Suprapubic skin (tissue), 4 donors: ENCODE data around the gene PACS1. TPM values are rescaled to one million over a fixed set of nuclear protein-coding genes. Genes with fewer than 3 reads are reported as not detected.

Experiments
- DNase-seq, 2 donors: peaks; one replicate each; pipeline ENCODE4 v3.0.0-alpha.2; 2019; ENCODE audit warnings: low spot score in 2 of 2
- H3K27ac ChIP-seq: fragments of 200-600 bp; sonication (generic); one replicate; pipeline ENCODE4 v1.5.1; 2019
- H3K27me3 ChIP-seq: fragments of 200-600 bp; sonication (generic); one replicate; pipeline ENCODE4 v1.5.1; 2019
- H3K36me3 ChIP-seq: fragments of 200-600 bp; sonication (generic); one replicate; pipeline ENCODE4 v1.5.1; 2019
- H3K4me1 ChIP-seq: fragments of 200-600 bp; sonication (generic); one replicate; pipeline ENCODE4 v1.5.1; 2019
- H3K4me3 ChIP-seq: fragments of 200-600 bp; sonication (generic); one replicate; pipeline ENCODE4 v1.5.1; 2019; ENCODE audit warnings: mild to moderate bottlenecking
- H3K9me3 ChIP-seq: fragments of 200-600 bp; sonication (generic); one replicate; pipeline ENCODE4 v1.5.1; 2019
- CTCF ChIP-seq, 2 donors: fragments of 200-600 bp in 1 of 2; fragments of 450-650 bp in 1 of 2; sonication (generic) in 1 of 2; IDR thresholded peaks; one replicate each; pipeline ENCODE4 v1.5.1; 2016 to 2019; ENCODE audit warnings: antibody characterized with exemption in 2 of 2, mild to moderate bottlenecking in 1 of 2, moderate library complexity in 1 of 2
- EP300 ChIP-seq: sonication (generic); formaldehyde crosslinking; IDR thresholded peaks from one replicate; pipeline ENCODE4 v1.6.1; 2017; ENCODE audit warnings: antibody characterized with exemption
- POLR2A ChIP-seq, 2 donors: fragments of 450-650 bp; IDR thresholded peaks; one replicate each; pipeline ENCODE4 v1.6.1; 2017; ENCODE audit warnings: antibody characterized with exemption in 2 of 2, mild to moderate bottlenecking in 2 of 2, moderate library complexity in 2 of 2
- POLR2AphosphoS5 ChIP-seq, 3 donors: sonication (generic); formaldehyde crosslinking; IDR thresholded peaks; one replicate each; pipeline ENCODE4 v1.6.1; 2017; ENCODE audit warnings: antibody characterized with exemption in 3 of 3
- WGBS: methylation state at CpG from one replicate; pipeline ENCODE4 v1.1.5; 2018; 5-methylcytosine and 5-hydroxymethylcytosine counted together
- total RNA-seq, 4 donors: library from RNA; depleted of rRNA; stranded (reverse); fragments of >200 nt; gene quantifications; one replicate each; pipeline ENCODE4 v1.1.0, GENCODE V29; 2016

Gene PACS1
- total RNA-seq, 4 donors from 2014 or later, result 30.5 to 78.6 (median 41.8) TPM

- Histone ChIP-seq H3K4me3 (peak overlapping the region; percentile 86), H3K4me1 (peaks cover 41% of the 10 kb centered on the region), H3K27ac (peak overlapping the region; percentile 97), H3K36me3 (peaks cover 42% of the 10 kb centered on the region), H3K27me3 (no peaks in the 10 kb centered on the region), H3K9me3 (no peaks in the 10 kb centered on the region)
- peak in 1 of 3 donors; percentile 10 for TF ChIP-seq POLR2AphosphoS5 (IDR thresholded peaks at IDR 0.05)
- TF ChIP-seq EP300, result no peak
- TF ChIP-seq CTCF (IDR thresholded peaks at IDR 0.05), result peak in 1 of 2 donors; percentile 10
- TF ChIP-seq POLR2A (IDR thresholded peaks at IDR 0.05), result peak in 1 of 2 donors; percentile 41
- peak; percentile 93 to 94 for DNase-seq
- WGBS, result 0% methylated on average over 38 of the region's 61 CpGs
These were observed 197.5 kb downstream of the PACS1 start for GRCh38 chr11:66267379-66268243.

- peaks cover 42% of the 10 kb centered on the region for H3K36me3 ChIP-seq
- DNase-seq, result peak; percentile 100
- no peaks in the 10 kb centered on the region for H3K27me3 ChIP-seq
- no peaks in the 10 kb centered on the region for H3K9me3 ChIP-seq
- peak within 1 kb of the TSS; percentile 97 for H3K27ac ChIP-seq
- 0% methylated on average over 47 of the region's 64 CpGs for WGBS
- peaks cover 42% of the 10 kb centered on the region for H3K4me1 ChIP-seq
- peak in 1 of 3 donors; percentile 78 for TF ChIP-seq POLR2AphosphoS5 (IDR thresholded peaks at IDR 0.05)
- TF ChIP-seq POLR2A (IDR thresholded peaks at IDR 0.05), result peak in 1 of 2 donors; percentile 50
- no peak for TF ChIP-seq CTCF (IDR thresholded peaks at IDR 0.05)
- H3K4me3 ChIP-seq, result peak within 1 kb of the TSS; percentile 86
These were observed 198.3 kb downstream of the PACS1 start, which contains the start of gene RAB1B for GRCh38 chr11:66268244-66268951. Gene RAB1B (plus strand): TSS chr11:66268639. CDS start chr11:66268680, 41 bp downstream.

GRCh38 chr11:66268952-66269905 lies 199.2 kb downstream of the PACS1 start:
- DNase-seq, result no peak
- Histone ChIP-seq H3K4me3 (peak overlapping the region; percentile 86), H3K4me1 (peaks cover 51% of the 10 kb centered on the region), H3K27me3 (no peaks in the 10 kb centered on the region), H3K27ac (peak overlapping the region; percentile 97), H3K9me3 (no peaks in the 10 kb centered on the region), H3K36me3 (peaks cover 43% of the 10 kb centered on the region)
- 2% methylated on average over 32 of the region's 32 CpGs for WGBS
- TF ChIP-seq CTCF (IDR thresholded peaks at IDR 0.05) (no peak), POLR2A (IDR thresholded peaks at IDR 0.05) (no peak), POLR2AphosphoS5 (IDR thresholded peaks at IDR 0.05) (no peak), EP300 (no peak)

- TF ChIP-seq POLR2A (IDR thresholded peaks at IDR 0.05) (no peak), POLR2AphosphoS5 (IDR thresholded peaks at IDR 0.05) (no peak), EP300 (no peak), CTCF (IDR thresholded peaks at IDR 0.05) (no peak)
- Histone ChIP-seq H3K36me3 (peaks cover 58% of the 10 kb centered on the region), H3K4me3 (no peak overlapping the region), H3K4me1 (peaks cover 51% of the 10 kb centered on the region), H3K27ac (no peak overlapping the region), H3K9me3 (no peaks in the 10 kb centered on the region), H3K27me3 (no peaks in the 10 kb centered on the region)
- 91% methylated on average over 7 of the region's 7 CpGs for WGBS
- no peak for DNase-seq
These were observed 201.7 kb downstream of the PACS1 start for GRCh38 chr11:66271816-66272215.
